Tibial nerve (tissue), 3 donors: ENCODE results near the gene CD151.

Experiments
- EP300 ChIP-seq, 2 donors: sonication (generic); formaldehyde crosslinking; IDR thresholded peaks; one replicate each; pipeline ENCODE4 v1.6.1; 2017; ENCODE audit warnings: antibody characterized with exemption in 2 of 2, mild to moderate bottlenecking in 1 of 2
- POLR2A ChIP-seq, 2 donors: fragments of 450-650 bp; IDR thresholded peaks; one replicate each; pipeline ENCODE4 v1.6.1; 2017; ENCODE audit warnings: antibody characterized with exemption in 2 of 2, mild to moderate bottlenecking in 2 of 2, moderate library complexity in 2 of 2

DNA sequence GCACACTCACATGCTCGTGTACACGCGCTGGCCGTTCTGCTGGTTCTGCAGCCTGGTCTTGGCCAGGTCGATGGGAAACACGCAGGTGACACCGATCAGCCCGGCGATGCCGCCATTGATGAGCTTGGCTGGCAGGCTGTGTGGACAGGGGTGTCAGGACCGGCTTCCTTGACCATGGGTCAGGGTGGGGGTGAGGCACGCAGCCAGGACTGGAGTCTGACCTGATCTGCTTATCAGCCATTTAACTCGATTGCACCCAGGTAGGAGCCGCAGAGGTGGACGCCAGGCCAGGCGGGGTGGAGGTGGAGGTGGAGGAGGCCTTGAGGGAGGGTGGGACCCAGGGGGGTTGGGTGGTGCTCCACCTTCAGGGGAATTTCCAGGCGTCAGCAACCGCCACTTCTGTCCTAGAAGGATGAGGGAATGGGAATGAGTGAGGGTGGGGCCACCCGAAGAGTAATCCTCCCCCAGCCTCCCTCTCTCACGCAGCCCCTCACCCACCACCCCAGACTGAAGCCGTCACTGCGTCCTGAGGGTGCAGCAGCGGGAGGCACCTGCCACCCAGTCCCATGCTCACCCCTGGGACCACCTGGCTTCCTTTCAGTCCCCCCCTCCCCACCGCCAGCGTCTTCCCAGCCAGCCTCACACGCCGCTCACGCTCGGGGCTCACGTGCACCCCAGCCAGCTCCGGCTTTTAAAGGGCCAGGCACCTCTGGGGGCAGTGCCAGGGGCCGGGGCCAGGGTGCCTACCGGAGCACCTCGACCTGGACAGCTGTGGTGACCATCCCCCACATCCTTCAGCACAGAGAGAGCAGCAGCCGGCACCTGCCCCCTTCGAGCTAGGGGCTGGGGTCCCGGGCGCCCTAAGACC is 37.8 kb upstream of the CD151 start:
- TF ChIP-seq POLR2A (IDR thresholded peaks at IDR 0.05) (no peak), EP300 (IDR thresholded peaks at IDR 0.05) (no peak)
